SU-DHL-6 (cell line): Measurements from ENCODE around the gene TTBK1.

Experiments
- H2AFZ ChIP-seq: fragments of 200-600 bp; sonication (generic); 2 replicates; pipeline ENCODE4 v1.6.1; 2014; ENCODE audit warnings: low read depth, mild to moderate bottlenecking, moderate library complexity, mixed read lengths, antibody characterized with exemption, low read length; ENCODE audit not compliant: severe bottlenecking
- H3F3A ChIP-seq: fragments of 200-600 bp; shearing (Covaris generic); 2 replicates; pipeline ENCODE4 v1.6.0; 2016; ENCODE audit warnings: antibody characterized with exemption, mild to moderate bottlenecking; ENCODE audit not compliant: insufficient read depth
- H3K27ac ChIP-seq: fragments of 200-600 bp; sonication (generic); 2 replicates; pipeline ENCODE4 v1.5.1; 2016; ENCODE audit warnings: low read depth, mild to moderate bottlenecking, low read length, moderate library complexity, mixed read lengths
- H3K27me3 ChIP-seq: fragments of 200-600 bp; sonication (generic), shearing (Covaris generic); 2 replicates; pipeline ENCODE4 v1.6.0; 2014; ENCODE audit warnings: mild to moderate bottlenecking, low read length
- H3K36me3 ChIP-seq: fragments of 200-600 bp; sonication (generic); 2 replicates; pipeline ENCODE4 v1.6.1; 2014; ENCODE audit warnings: mild to moderate bottlenecking, low read length, mixed read lengths
- H3K4me2 ChIP-seq: fragments of 300-600, 200-600 bp; shearing (Covaris generic), sonication (generic); 2 replicates; pipeline ENCODE4 v1.6.0; 2014; ENCODE audit warnings: low read length, low read depth, mild to moderate bottlenecking; ENCODE audit not compliant: poor library complexity, severe bottlenecking
- H3K4me3 ChIP-seq: fragments of 200-600 bp; sonication (generic); 2 replicates; pipeline ENCODE4 v1.5.1; 2014; ENCODE audit warnings: antibody characterized with exemption, low read length, mild to moderate bottlenecking, mixed read lengths; ENCODE audit not compliant: insufficient read depth, poor library complexity, severe bottlenecking
- H3K79me2 ChIP-seq: fragments of 200-600 bp; sonication (generic); 2 replicates; pipeline ENCODE4 v1.6.1; 2014; ENCODE audit warnings: mild to moderate bottlenecking, low read length, moderate library complexity; ENCODE audit not compliant: insufficient read depth
- H3K9ac ChIP-seq: fragments of 200-600 bp; sonication (generic); 2 replicates; pipeline ENCODE4 v1.7.0; 2014; ENCODE audit warnings: mild to moderate bottlenecking, low read length
- H3K9me2 ChIP-seq: fragments of 200-600 bp; sonication (generic); replicated peaks from 2 replicates; pipeline ENCODE4 v1.6.1; 2014; ENCODE audit warnings: low read length; ENCODE audit not compliant: insufficient read depth
- H3K9me3 ChIP-seq: fragments of 200-600 bp; sonication (generic); 2 replicates; pipeline ENCODE4 v1.6.1; 2014; ENCODE audit warnings: low read length, mixed read lengths; ENCODE audit not compliant: insufficient read depth
- H4K20me1 ChIP-seq: fragments of 200-600 bp; sonication (generic); 2 replicates; pipeline ENCODE4 v1.6.1; 2014; ENCODE audit warnings: low read depth, mild to moderate bottlenecking, antibody characterized with exemption, low read length, moderate library complexity, mixed read lengths
- CTCF ChIP-seq: fragments of 200-600 bp; sonication (generic); IDR thresholded peaks from one replicate; pipeline ENCODE4 v1.5.1; 2017; ENCODE audit warnings: antibody characterized with exemption, mild to moderate bottlenecking, low read length, moderate library complexity; ENCODE audit not compliant: insufficient read depth, poor library complexity, severe bottlenecking
- EZH2phosphoT487 ChIP-seq: fragments of 200-600 bp; sonication (generic), shearing (Covaris generic); conservative IDR thresholded peaks from 2 replicates; pipeline ENCODE4 v1.6.1; 2018; ENCODE audit warnings: mild to moderate bottlenecking, antibody characterized with exemption, low read length, moderate library complexity, mixed read lengths

The TTBK1 gene

GRCh38 chr6:43242908-43243663 lies at the start of gene TTBK1:
Gene TTBK1, plus strand, starts transcription at chr6:43243481. Its CDS starts 3,180 bp downstream, at chr6:43246661.
- Histone ChIP-seq H3K27ac (no peak within 1 kb of the TSS), H3K4me2 (no peak within 1 kb of the TSS), H3K4me3 (no peak within 1 kb of the TSS), H2AFZ (no peak within 1 kb of the TSS), H3K9me2 (no peaks in the 10 kb centered on the region), H3F3A (peaks cover 5% of the 10 kb centered on the region; the same call in 1 of the 2 replicates), H3K79me2 (no peaks in the 10 kb centered on the region), H3K36me3 (no peaks in the 10 kb centered on the region), H4K20me1 (no peaks in the 10 kb centered on the region), H3K9ac (no peak within 1 kb of the TSS), H3K27me3 (no peaks in the 10 kb centered on the region), H3K9me3 (peaks cover 4% of the 10 kb centered on the region; the same call in 1 of the 2 replicates)
- TF ChIP-seq EZH2phosphoT487 (no peak), CTCF (no peak)

GRCh38 chr6:43193929-43194328 lies 49.4 kb upstream of the TTBK1 start:
- Histone ChIP-seq H3K27ac (no peak overlapping the region), H3F3A (peaks cover 8% of the 10 kb centered on the region; the same call in 1 of the 2 replicates), H3K4me2 (no peak overlapping the region), H3K27me3 (no peaks in the 10 kb centered on the region), H3K9ac (no peak overlapping the region), H4K20me1 (no peaks in the 10 kb centered on the region), H3K36me3 (peaks cover 4% of the 10 kb centered on the region; the same call in 1 of the 2 replicates), H3K9me2 (no peaks in the 10 kb centered on the region), H3K4me3 (no peak overlapping the region), H2AFZ (no peak overlapping the region), H3K79me2 (no peaks in the 10 kb centered on the region), H3K9me3 (no peaks in the 10 kb centered on the region)
- TF ChIP-seq CTCF (no peak), EZH2phosphoT487 (no peak)

DNA sequence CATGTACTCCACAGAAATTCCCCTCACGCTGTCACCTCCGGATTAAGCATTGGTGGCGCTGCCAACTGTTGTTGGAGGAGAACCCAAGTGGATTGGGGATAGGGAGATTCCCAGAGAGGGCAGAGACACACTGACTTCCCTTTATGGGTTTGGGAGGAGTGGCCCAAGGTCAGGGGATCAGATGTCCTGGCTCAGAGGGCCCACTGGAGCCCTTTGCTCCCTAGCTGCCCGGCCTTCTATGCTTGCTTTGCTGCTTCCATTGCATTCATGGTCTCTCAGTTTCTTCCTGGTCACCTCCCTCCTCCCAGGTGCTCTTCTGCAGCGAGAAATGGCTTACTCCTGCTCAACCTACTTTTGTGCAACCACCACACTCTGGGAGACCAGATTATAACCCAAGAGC lies 46.9 kb upstream of the TTBK1 start:
- TF ChIP-seq CTCF, result no peak
- TF ChIP-seq EZH2phosphoT487, result no peak
- no peaks in the 10 kb centered on the region for H4K20me1 ChIP-seq
- H3K27me3 ChIP-seq, result no peaks in the 10 kb centered on the region
- no peak overlapping the region for H2AFZ ChIP-seq
- H3K27ac ChIP-seq, result no peak overlapping the region
- no peak overlapping the region for H3K9ac ChIP-seq
- no peaks in the 10 kb centered on the region for H3K9me3 ChIP-seq
- no peaks in the 10 kb centered on the region for H3F3A ChIP-seq
- no peak overlapping the region for H3K4me2 ChIP-seq
- no peaks in the 10 kb centered on the region for H3K9me2 ChIP-seq
- no peaks in the 10 kb centered on the region for H3K79me2 ChIP-seq
- H3K4me3 ChIP-seq, result no peak overlapping the region
- 0 out of 2 replicates have a peak, but pooled peaks cover 4% of the 10 kb centered on the region for H3K36me3 ChIP-seq
